AG10803 (cell line): ENCODE results near the gene PLSCR2.

ENCODE experiments used
- DNase-seq: peaks from one replicate; pipeline ENCODE4 v3.0.0; 2010; ENCODE audit warnings: low read depth
- H3K4me3 ChIP-seq: 2 replicates; pipeline ENCODE4 v1.5.1; 2011; ENCODE audit warnings: mild to moderate bottlenecking, low read length, control low read depth
- TF ChIP-seq, protein P1 (sequence below): conservative IDR thresholded peaks from 2 replicates; pipeline ENCODE4 v1.5.1; 2011; ENCODE audit warnings: mild to moderate bottlenecking, low read length, control low read depth, inconsistent platforms

Gene PLSCR2

DNA sequence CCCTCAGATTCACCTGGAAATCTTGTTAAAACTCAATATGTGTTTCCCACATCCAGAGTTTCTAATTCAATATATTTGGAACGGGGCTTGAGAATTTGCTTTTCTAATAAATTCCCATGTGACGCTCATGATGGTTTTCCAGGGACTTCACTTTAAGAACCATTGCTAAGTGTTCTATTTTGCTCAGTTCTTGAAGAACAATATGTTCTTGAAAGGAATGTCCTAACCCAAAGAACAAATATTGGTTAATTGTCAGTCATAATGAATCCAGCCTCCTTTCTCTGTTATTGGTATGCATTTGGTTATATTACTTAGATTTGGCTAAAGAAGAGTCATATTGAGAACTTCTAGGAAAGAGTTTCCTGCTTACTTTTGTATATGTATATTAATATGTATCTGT, 4.4 kb upstream of the PLSCR2 start:
- TF ChIP-seq, protein P1, sequence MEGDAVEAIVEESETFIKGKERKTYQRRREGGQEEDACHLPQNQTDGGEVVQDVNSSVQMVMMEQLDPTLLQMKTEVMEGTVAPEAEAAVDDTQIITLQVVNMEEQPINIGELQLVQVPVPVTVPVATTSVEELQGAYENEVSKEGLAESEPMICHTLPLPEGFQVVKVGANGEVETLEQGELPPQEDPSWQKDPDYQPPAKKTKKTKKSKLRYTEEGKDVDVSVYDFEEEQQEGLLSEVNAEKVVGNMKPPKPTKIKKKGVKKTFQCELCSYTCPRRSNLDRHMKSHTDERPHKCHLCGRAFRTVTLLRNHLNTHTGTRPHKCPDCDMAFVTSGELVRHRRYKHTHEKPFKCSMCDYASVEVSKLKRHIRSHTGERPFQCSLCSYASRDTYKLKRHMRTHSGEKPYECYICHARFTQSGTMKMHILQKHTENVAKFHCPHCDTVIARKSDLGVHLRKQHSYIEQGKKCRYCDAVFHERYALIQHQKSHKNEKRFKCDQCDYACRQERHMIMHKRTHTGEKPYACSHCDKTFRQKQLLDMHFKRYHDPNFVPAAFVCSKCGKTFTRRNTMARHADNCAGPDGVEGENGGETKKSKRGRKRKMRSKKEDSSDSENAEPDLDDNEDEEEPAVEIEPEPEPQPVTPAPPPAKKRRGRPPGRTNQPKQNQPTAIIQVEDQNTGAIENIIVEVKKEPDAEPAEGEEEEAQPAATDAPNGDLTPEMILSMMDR: no peak
- no peak overlapping the region for H3K4me3 ChIP-seq
- no peak for DNase-seq

DNA sequence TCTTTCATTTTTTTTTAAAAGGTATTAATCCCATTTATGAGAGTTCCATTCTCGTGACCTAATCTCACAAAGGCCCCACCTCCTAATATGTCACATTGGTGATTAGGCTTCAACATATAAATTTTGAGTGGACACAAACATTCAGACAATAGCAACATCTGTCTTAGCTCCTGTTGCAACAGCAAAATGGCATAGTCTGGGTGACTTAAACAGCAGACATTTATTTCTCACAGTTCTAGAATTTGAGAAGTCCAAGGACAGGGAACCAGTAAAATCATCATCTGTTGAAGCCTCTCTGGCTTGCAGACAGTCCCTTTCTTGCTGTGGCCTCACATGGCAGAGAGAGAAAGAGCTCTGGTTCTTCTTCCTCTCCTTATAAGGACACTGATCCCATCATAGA, 3.2 kb upstream of the PLSCR2 start:
- TF ChIP-seq, protein P1: no peak
- H3K4me3 ChIP-seq: no peak overlapping the region
- DNase-seq: no peak

DNA sequence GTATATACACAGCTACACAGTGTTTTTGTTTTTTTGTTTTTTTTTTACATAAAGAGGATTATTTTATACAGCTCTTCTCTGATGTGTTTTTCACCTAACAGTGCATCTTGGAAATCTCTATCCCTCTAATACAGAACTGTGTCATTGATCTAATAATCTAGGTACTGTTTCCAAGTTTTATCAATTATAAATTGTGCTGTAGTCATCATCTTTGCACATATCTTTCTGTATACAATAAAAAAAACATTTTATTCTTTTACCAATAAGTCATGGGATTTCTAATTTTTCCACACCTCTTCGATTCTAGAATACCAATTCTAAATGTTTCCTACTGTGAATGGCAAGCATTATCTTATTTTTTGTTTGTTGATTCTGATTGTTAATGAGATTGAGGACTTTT, 1.7 kb upstream of the PLSCR2 start:
- no peak for DNase-seq
- TF ChIP-seq, protein P1: no peak
- no peak overlapping the region for H3K4me3 ChIP-seq

DNA sequence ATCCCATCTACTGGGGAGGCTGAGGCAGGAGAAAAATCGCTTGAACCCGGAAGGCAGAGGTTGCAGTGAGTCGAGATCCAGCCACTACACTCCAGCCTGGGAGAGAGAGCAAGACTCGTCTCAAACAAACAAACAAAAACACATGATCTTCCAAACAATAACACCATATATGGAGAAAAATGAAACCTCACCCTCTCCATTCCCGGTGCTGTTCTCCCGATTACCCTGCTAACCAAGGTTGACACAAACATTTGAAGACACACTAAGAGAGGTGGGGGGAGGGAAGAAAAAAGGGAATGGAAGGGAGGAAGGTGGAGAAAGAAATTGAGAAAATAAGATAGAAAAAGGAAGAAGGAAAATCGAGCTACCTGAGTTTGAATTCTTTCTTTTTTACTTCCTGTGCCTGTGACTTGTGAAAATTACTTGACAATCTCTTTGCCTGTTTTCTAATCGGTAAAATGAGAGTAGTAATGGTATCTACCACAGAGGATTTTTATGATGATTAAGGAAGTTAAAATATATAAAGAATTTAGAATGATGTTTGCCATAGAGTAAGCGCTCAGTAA, 1.1 kb upstream of the PLSCR2 start:
- DNase-seq: no peak
- TF ChIP-seq, protein P1: no peak
- no peak overlapping the region for H3K4me3 ChIP-seq

DNA sequence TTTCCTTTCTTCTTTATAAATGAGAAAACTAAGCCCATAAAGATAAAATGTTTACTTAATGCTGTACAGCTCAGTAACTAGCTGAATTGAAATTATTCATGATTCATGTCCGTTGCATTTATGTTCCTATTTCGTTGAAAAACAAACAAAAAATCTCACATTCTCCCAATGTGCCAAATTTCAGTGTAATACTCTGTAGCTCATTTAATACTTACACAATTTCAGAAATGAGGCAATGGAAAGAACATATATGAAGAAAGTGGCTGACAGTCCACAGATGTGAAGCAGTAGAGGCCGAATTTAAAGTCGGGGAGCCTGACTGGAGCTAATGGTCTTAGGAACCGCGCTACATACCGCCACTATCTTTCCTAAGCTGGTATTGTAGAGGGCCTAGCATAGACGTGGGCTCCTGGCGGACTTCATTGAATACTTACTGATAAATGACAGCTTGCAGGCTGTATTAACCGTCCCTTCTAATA, 651 bp downstream of the PLSCR2 start:
- H3K4me3 ChIP-seq: no peak overlapping the region
- TF ChIP-seq, protein P1: no peak
- no peak for DNase-seq

DNA sequence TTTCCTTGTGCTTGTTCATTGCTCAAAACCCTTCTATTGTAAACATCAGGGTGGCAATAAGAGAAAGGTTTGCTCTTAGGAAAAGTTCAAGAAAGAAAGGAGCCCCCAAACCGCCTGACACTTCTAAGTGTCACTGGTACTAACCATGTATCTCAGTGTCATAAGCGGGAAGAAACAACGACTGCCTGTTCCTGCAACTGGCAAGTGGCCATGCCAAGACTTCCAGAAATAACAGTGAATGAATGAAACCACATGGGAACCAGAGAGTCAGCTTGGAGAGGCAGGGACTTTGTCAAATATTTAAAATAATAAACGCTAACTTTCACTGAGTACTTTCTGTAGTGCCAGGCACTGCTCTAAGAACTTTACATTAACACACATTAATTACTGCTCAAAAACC, 1.1 kb downstream of the PLSCR2 start:
- no peak overlapping the region for H3K4me3 ChIP-seq
- peak; percentile 38 for DNase-seq
- TF ChIP-seq, protein P1: no peak

DNA sequence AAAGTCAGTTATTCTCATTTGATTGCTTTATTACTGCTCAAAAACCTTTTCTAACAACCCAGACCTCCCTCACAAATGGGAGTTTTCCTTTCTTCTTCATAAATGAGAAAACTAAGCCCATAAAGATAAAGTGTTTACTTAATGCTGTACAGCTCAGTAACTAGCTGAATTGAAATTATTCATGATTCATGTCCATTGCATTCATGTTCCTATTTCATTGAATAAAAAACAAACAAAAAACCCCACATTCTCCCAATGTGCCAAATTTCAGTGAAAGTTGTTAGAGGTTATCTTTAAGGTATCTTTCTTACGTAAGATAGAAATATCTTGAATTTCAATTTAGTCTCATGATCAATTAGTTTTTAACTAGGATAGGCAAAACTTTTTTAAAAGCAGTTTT, 2.8 kb downstream of the PLSCR2 start:
- no peak for DNase-seq
- TF ChIP-seq, protein P1: no peak
- H3K4me3 ChIP-seq: no peak overlapping the region
